Measurements from ENCODE around the gene CDH16.

Gene CDH16

GRCh38 chr16:66882702-66883101 is 36.0 kb downstream of the CDH16 start:
- no peak overlapping the region for H3K4me3 ChIP-seq (ENCODE audit: low read depth, low read length)
- ChIA-PET CTCF (interaction anchor here (0.6 to 1.4 kb wide), 4 partner anchors 8 to 165 kb away, joined by 3 to 6 read pairs (median 4); no protein-coding TSS in a partner anchor), POLR2A (no interaction called here)
- H3K27ac ChIP-seq (ENCODE audit: extremely low read depth, low read depth, low read length): no peak overlapping the region
- no peaks in the 10 kb centered on the region for H3K9me3 ChIP-seq (ENCODE audit: control insufficient read depth, insufficient read depth, low read depth, low read length)
- TF ChIP-seq ZNF394 (tag by site-specific recombination; IDR thresholded peaks at IDR 0.05; ENCODE audit: borderline replicate concordance) (no peak), ZNF121 (tag by site-specific recombination; IDR thresholded peaks at IDR 0.05) (peak; percentile 65; the same call in 1 of the 2 replicates)
- peaks cover 4 to 30% of the 10 kb centered on the region in 2 experiments; a peak in 2 of 3 replicates for H3K36me3 ChIP-seq (ENCODE audit: control insufficient read depth in 2 of 2, insufficient read depth in 1 of 2, low read length in 2 of 2)
- peaks cover 8% of the 10 kb centered on the region for H3K4me1 ChIP-seq (ENCODE audit: control insufficient read depth, insufficient read depth, low read length)

GRCh38 chr16:66881964-66882508 is 36.6 kb downstream of the CDH16 start:
- Histone ChIP-seq H3K4me3 (ENCODE audit: low read depth, low read length) (no peak overlapping the region), H3K9me3 (ENCODE audit: control insufficient read depth, insufficient read depth, low read depth, low read length) (no peaks in the 10 kb centered on the region), H3K36me3 (ENCODE audit: control insufficient read depth in 2 of 2, insufficient read depth in 1 of 2, low read length in 2 of 2) (peaks cover 4 to 30% of the 10 kb centered on the region in 2 experiments; a peak in 2 of 3 replicates), H3K4me1 (ENCODE audit: control insufficient read depth, insufficient read depth, low read length) (peaks cover 5% of the 10 kb centered on the region), H3K27ac (ENCODE audit: extremely low read depth, low read depth, low read length) (no peak overlapping the region)
- no peak for TF ChIP-seq KLF1 (tag by site-specific recombination; IDR thresholded peaks at IDR 0.05)
- TF ChIP-seq ZBTB26 (tag by site-specific recombination; optimal IDR thresholded peaks at IDR 0.05): no peak
- CTCF ChIA-PET: interaction anchor here (0.6 to 2.4 kb wide), 12 partner anchors 8 to 478 kb away, joined by 3 to 16 read pairs (median 4); partner anchors contain the start of gene NAE1
- POLR2A ChIA-PET: interaction anchor here (2.3 kb wide), 1 partner anchor 18 kb away, joined by 8 read pairs; no protein-coding TSS in a partner anchor

GRCh38 chr16:66881560-66881959 is 37.1 kb downstream of the CDH16 start:
- Histone ChIP-seq H3K9me3 (ENCODE audit: control insufficient read depth, insufficient read depth, low read depth, low read length) (no peaks in the 10 kb centered on the region), H3K4me3 (ENCODE audit: low read depth, low read length) (no peak overlapping the region; the same call in 1 of the 2 replicates), H3K27ac (ENCODE audit: extremely low read depth, low read depth, low read length) (no peak overlapping the region), H3K36me3 (ENCODE audit: control insufficient read depth in 2 of 2, insufficient read depth in 1 of 2, low read length in 2 of 2) (peaks cover 4 to 25% of the 10 kb centered on the region in 2 experiments; a peak in 2 of 3 replicates), H3K4me1 (ENCODE audit: control insufficient read depth, insufficient read depth, low read length) (0 out of 2 replicates have a peak, but pooled peaks cover under 1% of the 10 kb centered on the region)
- ChIA-PET POLR2A (interaction anchor here (0.8 to 2.3 kb wide), 5 partner anchors 11 to 56 kb away, joined by 4 to 9 read pairs (median 5); partner anchors contain the start of gene NAE1), CTCF (interaction anchor here (0.7 to 2.4 kb wide), 10 partner anchors 9 to 474 kb away, joined by 3 to 16 read pairs (median 4); partner anchors contain the start of gene NAE1)
- no peak for TF ChIP-seq ZNF792 (tag by site-specific recombination; IDR thresholded peaks at IDR 0.05)
- no peak for TF ChIP-seq GLIS1 (tag by site-specific recombination; IDR thresholded peaks at IDR 0.05)
- no peak for TF ChIP-seq YY2 (tag by site-specific recombination; IDR thresholded peaks at IDR 0.05)
- no peak for TF ChIP-seq KLF8 (tag by site-specific recombination; IDR thresholded peaks at IDR 0.05)
- no peak for TF ChIP-seq ZNF221 (tag by site-specific recombination; IDR thresholded peaks at IDR 0.05; ENCODE audit: borderline replicate concordance)
- TF ChIP-seq ZNF610 (tag by site-specific recombination; IDR thresholded peaks at IDR 0.05; ENCODE audit: borderline replicate concordance): no peak
- no peak for TF ChIP-seq ZBTB11 (tag by site-specific recombination; conservative IDR thresholded peaks at IDR 0.05; ENCODE audit: low read depth)
- TF ChIP-seq ZNF426 (tag by site-specific recombination; IDR thresholded peaks at IDR 0.05): no peak
- no peak for TF ChIP-seq ZNF776 (tag by site-specific recombination; IDR thresholded peaks at IDR 0.05; ENCODE audit: borderline replicate concordance)
- TF ChIP-seq ZNF580 (tag by site-specific recombination; IDR thresholded peaks at IDR 0.05): no peak
- TF ChIP-seq ZNF416 (tag by site-specific recombination; IDR thresholded peaks at IDR 0.05): no peak
- no peak for TF ChIP-seq ELK4 (IDR thresholded peaks at IDR 0.05; ENCODE audit: borderline replicate concordance, low read depth, low read length)
- no peak for TF ChIP-seq ZNF214 (tag by site-specific recombination; IDR thresholded peaks at IDR 0.05; ENCODE audit: borderline replicate concordance)
- no peak for TF ChIP-seq TSHZ1 (tag by site-specific recombination; IDR thresholded peaks at IDR 0.05; ENCODE audit: borderline replicate concordance)
- TF ChIP-seq ZNF747 (tag by site-specific recombination; IDR thresholded peaks at IDR 0.05): no peak
- no peak for TF ChIP-seq ZNF335 (tag by site-specific recombination; conservative IDR thresholded peaks at IDR 0.05)

All from HEK293 (cell line).